H1 (cell line): ENCODE results near the gene PTPRE. TPM values are rescaled to one million over a fixed set of nuclear protein-coding genes. Genes with fewer than 3 reads are reported as not detected.

Experiments used
- CTCF ChIA-PET: fragments of 300-600 bp; sonication (Branson Sonifier 250); formaldehyde crosslinking; loops from one replicate; lab custom pipeline; 2021; ENCODE audit not compliant: partially characterized antibody; lab: Charles Lee
- POLR2A ChIA-PET: fragments of 300-600 bp; sonication (Branson Sonifier 250); formaldehyde crosslinking; loops from one replicate; lab custom pipeline; 2021; ENCODE audit warnings: inconsistent platforms; ENCODE audit not compliant: partially characterized antibody; lab: Charles Lee
- DNase-seq, 2 experiments: peaks; one replicate each; pipeline versions ENCODE4 v3.0.0 to v3.0.0-alpha.2; 2010 to 2022; ENCODE audit warnings: low spot score in 2 of 2, low read depth in 1 of 2, mixed read lengths in 1 of 2
- FAIRE-seq: peaks from 2 replicates; lab custom pipeline; 2011; peaks lifted over from hg19 to GRCh38; lab: Jason Lieb, UNC
- H2AFZ ChIP-seq: 2 replicates; pipeline ENCODE4 v1.8.1; 2012; ENCODE audit warnings: low read length, inconsistent platforms
- H2AK5ac ChIP-seq: 2 replicates; pipeline ENCODE4 v1.6.1; 2013; ENCODE audit warnings: low read depth, low read length
- H2BK120ac ChIP-seq: replicated peaks from 2 replicates; pipeline ENCODE3; 2013; ENCODE audit warnings: low read depth, low read length, inconsistent platforms
- H2BK12ac ChIP-seq: 2 replicates; pipeline ENCODE4 v1.6.1; 2013; ENCODE audit warnings: low read depth, low read length
- H2BK15ac ChIP-seq: 2 replicates; pipeline ENCODE4 v1.6.1; 2013; ENCODE audit warnings: low read length
- H2BK20ac ChIP-seq: 2 replicates; pipeline ENCODE4 v1.6.1; 2013; ENCODE audit warnings: low read length
- H2BK5ac ChIP-seq: 2 replicates; pipeline ENCODE4 v1.6.1; 2013; ENCODE audit warnings: low read depth, low read length
- H3K14ac ChIP-seq: 2 replicates; pipeline ENCODE4 v1.6.1; 2013; ENCODE audit warnings: inconsistent platforms; ENCODE audit not compliant: insufficient read length
- H3K18ac ChIP-seq: 2 replicates; pipeline ENCODE4 v1.6.1; 2013; ENCODE audit warnings: low read length; ENCODE audit errors: extremely low read depth
- H3K23ac ChIP-seq: 2 replicates; pipeline ENCODE4 v1.6.1; 2013; ENCODE audit warnings: inconsistent platforms; ENCODE audit not compliant: insufficient read length
- H3K23me2 ChIP-seq: 2 replicates; pipeline ENCODE4 v1.6.1; 2013; ENCODE audit warnings: low read depth, low read length
- H3K27ac ChIP-seq: 2 replicates; pipeline ENCODE4 v1.6.1; 2011; ENCODE audit warnings: low read depth, low read length, inconsistent platforms
- H3K27me3 ChIP-seq, 4 experiments: replicated peaks in 1 of 4; 1 replicate in 1 of 4; 2 replicates in 3 of 4; pipeline versions ENCODE4 v1.6.1 to v1.8.1; 2011 to 2013; ENCODE audit warnings: low read length in 3 of 4, mild to moderate bottlenecking in 3 of 4, inconsistent platforms in 2 of 4, mixed read lengths in 2 of 4, moderate library complexity in 1 of 4; ENCODE audit not compliant: control insufficient read depth in 3 of 4, insufficient read depth in 3 of 4; ENCODE audit errors: extremely low read depth in 1 of 4
- H3K36me3 ChIP-seq, 4 experiments: 2 replicates each; pipeline versions ENCODE4 v1.6.1 to v1.8.1; 2011 to 2013; ENCODE audit warnings: mild to moderate bottlenecking in 4 of 4, low read length in 3 of 4, moderate library complexity in 2 of 4, control low read depth in 1 of 4, inconsistent platforms in 1 of 4; ENCODE audit not compliant: insufficient read depth in 4 of 4, control insufficient read depth in 2 of 4
- H3K4ac ChIP-seq: replicated peaks from 2 replicates; pipeline ENCODE3; 2013; ENCODE audit warnings: low read length, low read depth, mixed read lengths, inconsistent platforms; ENCODE audit not compliant: insufficient read length
- H3K4me1 ChIP-seq, 4 experiments: replicated peaks in 1 of 4; 1 replicate in 1 of 4; 2 replicates in 3 of 4; pipeline versions ENCODE4 v1.6.1 to v1.8.1; 2011 to 2013; ENCODE audit warnings: low read length in 3 of 4, inconsistent platforms in 2 of 4, mixed read lengths in 1 of 4; ENCODE audit not compliant: insufficient read depth in 4 of 4, control insufficient read depth in 3 of 4
- H3K4me2 ChIP-seq, 2 experiments: 2 replicates each; pipeline versions ENCODE4 v1.6.1 to v1.8.1; 2011 to 2013; ENCODE audit warnings: low read depth in 2 of 2, low read length in 2 of 2, control low read depth in 1 of 2, inconsistent platforms in 1 of 2, mild to moderate bottlenecking in 1 of 2; ENCODE audit not compliant: insufficient read depth in 1 of 2
- H3K4me3 ChIP-seq, 4 experiments: fragments of 200-600, 300-600 bp in 1 of 4; sonication (generic), shearing (Covaris generic), sonication (Bioruptor Twin) in 1 of 4; 2 replicates each; pipeline versions ENCODE4 v1.5.1 to v1.8.1; 2011 to 2016; ENCODE audit warnings: low read length in 4 of 4, low read depth in 3 of 4, control low read depth in 2 of 4, inconsistent platforms in 2 of 4, mild to moderate bottlenecking in 2 of 4, mixed read lengths in 1 of 4, moderate library complexity in 1 of 4; ENCODE audit not compliant: insufficient read depth in 2 of 4; ENCODE audit errors: extremely low read depth in 1 of 4
- H3K56ac ChIP-seq: replicated peaks from 2 replicates; pipeline ENCODE3; 2013; ENCODE audit warnings: low read depth, mild to moderate bottlenecking, mixed read lengths, low read length, inconsistent platforms; ENCODE audit not compliant: insufficient read length
- H3K79me1 ChIP-seq: 2 replicates; pipeline ENCODE4 v1.6.1; 2013; ENCODE audit warnings: low read depth, low read length, control low read depth
- H3K79me2 ChIP-seq, 2 experiments: 2 replicates each; pipeline versions ENCODE4 v1.6.1 to v1.8.1; 2012 to 2013; ENCODE audit warnings: low read length in 2 of 2, mild to moderate bottlenecking in 2 of 2, inconsistent platforms in 1 of 2; ENCODE audit not compliant: insufficient read depth in 2 of 2, control insufficient read depth in 1 of 2
- H3K9ac ChIP-seq, 4 experiments: replicated peaks in 1 of 4; 1 replicate in 1 of 4; 2 replicates in 3 of 4; pipeline versions ENCODE4 v1.6.1 to v1.8.1; 2011 to 2013; ENCODE audit warnings: low read depth in 3 of 4, low read length in 3 of 4, control low read depth in 2 of 4, mild to moderate bottlenecking in 2 of 4, moderate library complexity in 2 of 4, inconsistent platforms in 1 of 4; ENCODE audit errors: extremely low read depth in 1 of 4
- H3K9me3 ChIP-seq, 2 experiments: 2 replicates each; pipeline versions ENCODE4 v1.6.1 to v1.8.1; 2012 to 2013; ENCODE audit warnings: mild to moderate bottlenecking in 2 of 2, moderate library complexity in 2 of 2, control low read depth in 1 of 2, inconsistent platforms in 1 of 2, low read depth in 1 of 2, low read length in 1 of 2, mixed read lengths in 1 of 2; ENCODE audit not compliant: insufficient read depth in 2 of 2
- H4K20me1 ChIP-seq, 2 experiments: replicated peaks in 1 of 2; 2 replicates each; pipeline versions ENCODE3 to v1.8.1; 2011 to 2013; ENCODE audit warnings: inconsistent platforms in 2 of 2, low read length in 2 of 2, mild to moderate bottlenecking in 1 of 2; ENCODE audit not compliant: insufficient read depth in 2 of 2, control insufficient read depth in 1 of 2
- H4K5ac ChIP-seq: 2 replicates; pipeline ENCODE4 v1.6.1; 2013; ENCODE audit warnings: low read length, low read depth, mixed read lengths, inconsistent platforms; ENCODE audit not compliant: insufficient read length
- H4K8ac ChIP-seq: 2 replicates; pipeline ENCODE4 v1.8.0; 2013; ENCODE audit warnings: mild to moderate bottlenecking, moderate library complexity, low read length, inconsistent platforms; ENCODE audit not compliant: insufficient read depth; ENCODE audit errors: extremely low read depth
- H4K91ac ChIP-seq: replicated peaks from 2 replicates; pipeline ENCODE3; 2013; ENCODE audit warnings: low read length, mixed read lengths, inconsistent platforms; ENCODE audit not compliant: insufficient read length
- FOSL1 ChIP-seq: IDR thresholded peaks from 2 replicates; pipeline ENCODE4 v1.6.1; 2011; ENCODE audit warnings: mild to moderate bottlenecking, low read depth, low read length, moderate library complexity; ENCODE audit not compliant: insufficient read depth
- WGBS, 2 experiments: shearing (Covaris generic) in 1 of 2; methylation state at CpG; one replicate each; pipeline versions ENCODE4 v1.1.6 to v1.1.7; 2013 to 2015; ENCODE audit warnings: low lambda C conversion rate in 2 of 2, mixed read lengths in 2 of 2, inconsistent platforms in 1 of 2, low coverage in 1 of 2, missing lambda C conversion rate in 1 of 2; ENCODE audit not compliant: insufficient replicate concordance in 2 of 2, insufficient coverage in 1 of 2, insufficient read length in 1 of 2; ENCODE audit errors: extremely low coverage in 1 of 2, missing lambda C conversion rate in 1 of 2; 5-methylcytosine and 5-hydroxymethylcytosine counted together
- polyA plus RNA-seq, 7 experiments: library from polyadenylated mRNA; depleted of rRNA in 3 of 7; stranded (reverse) in 5 of 7; unstranded in 2 of 7; fragments of >200 nt in 5 of 7; fragments of 200-250 nt in 2 of 7; gene quantifications; 1 replicate in 5 of 7; 2 replicates in 1 of 7; 4 replicates in 1 of 7; pipeline versions ENCODE4 v1.2.1 to v1.2.3, GENCODE V29; 2011 to 2013; ENCODE audit warnings: missing spikeins in 2 of 7, mixed read lengths in 2 of 7
- total RNA-seq: library from RNA; stranded (reverse); fragmentation: NEBNext Ultra II Directional; extraction: Animal tissue kit (Norgen Biotek cat#: 25700); gene quantifications from 2 replicates; pipeline ENCODE4 v1.2.1, GENCODE V29; 2021

Gene PTPRE
- total and polyA plus RNA-seq, 2 of the 8 experiments (the other 6 are each of a cell fraction or from before 2014, with no cell fraction given), result 0.33 to 0.54 TPM

DNA sequence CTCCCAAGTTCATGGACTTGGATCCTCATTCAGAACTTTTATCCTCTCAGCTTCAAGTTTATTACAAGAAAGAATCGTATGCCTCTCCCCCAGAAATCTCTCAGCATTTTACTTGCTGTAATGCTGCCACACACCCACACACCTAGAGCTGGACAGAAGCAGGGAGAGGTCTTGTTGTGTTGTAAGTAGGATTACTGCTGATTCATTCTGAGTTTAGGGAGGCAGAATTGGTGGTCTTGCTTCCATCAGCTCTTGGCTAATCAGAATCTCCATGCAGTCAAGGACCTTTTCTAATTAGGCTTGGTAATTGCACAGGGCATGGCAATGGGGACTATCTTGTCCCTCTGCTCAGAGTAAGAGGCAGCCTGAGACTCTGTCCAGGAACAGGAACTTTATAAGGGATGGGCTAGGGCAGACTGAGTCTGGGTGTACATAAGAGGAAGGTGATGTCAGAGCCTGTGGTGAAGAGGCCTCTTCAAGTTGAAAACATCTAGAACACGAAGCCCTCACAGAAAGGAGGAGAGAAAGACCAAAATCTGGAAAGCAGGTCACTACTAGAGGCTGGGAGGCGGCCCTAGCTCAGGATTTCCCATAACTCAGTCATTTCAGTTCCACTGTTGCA is 7.0 kb upstream of the PTPRE start:
- H3K36me3 ChIP-seq, result no peaks in the 10 kb centered on the region
- no peak overlapping the region for H2BK5ac ChIP-seq
- CTCF ChIA-PET, result interaction anchor here (0.7 to 2.3 kb wide), 6 partner anchors 8 to 136 kb away, joined by 3 to 8 read pairs (median 4); partner anchors contain the start of gene PTPRE
- no peak overlapping the region for H3K4me2 ChIP-seq
- H3K23ac ChIP-seq, result no peak overlapping the region
- no peaks in the 10 kb centered on the region for H3K79me1 ChIP-seq
- H4K8ac ChIP-seq, result no peak overlapping the region
- H3K79me2 ChIP-seq, result no peaks in the 10 kb centered on the region
- no peak overlapping the region for H2BK15ac ChIP-seq
- no peak overlapping the region for H2BK120ac ChIP-seq
- 90% methylated on average over 3 of the region's 3 CpGs; no CpG with 5 or more reads in 1 of the 2 experiments for WGBS, 2 experiments
- H2AK5ac ChIP-seq, result no peak overlapping the region
- H3K14ac ChIP-seq, result no peak overlapping the region
- H4K5ac ChIP-seq, result no peak overlapping the region
- H4K91ac ChIP-seq, result no peak overlapping the region
- no peak overlapping the region for H3K4me3 ChIP-seq
- FAIRE-seq, result no peak
- H2BK20ac ChIP-seq, result no peak overlapping the region
- no peak overlapping the region for H3K4ac ChIP-seq
- H3K27me3 ChIP-seq, result no peaks in the 10 kb centered on the region
- no peaks in the 10 kb centered on the region for H4K20me1 ChIP-seq
- POLR2A ChIA-PET, result no interaction called here
- no peak overlapping the region for H3K27ac ChIP-seq
- H3K4me1 ChIP-seq, result no peaks in the 10 kb centered on the region
- H3K18ac ChIP-seq, result no peak overlapping the region
- no peaks in the 10 kb centered on the region for H3K9me3 ChIP-seq
- H3K56ac ChIP-seq, result no peak overlapping the region
- H2BK12ac ChIP-seq, result no peak overlapping the region
- H2AFZ ChIP-seq, result no peak overlapping the region
- no peak for DNase-seq
- no peak overlapping the region for H3K9ac ChIP-seq
- H3K23me2 ChIP-seq, result no peaks in the 10 kb centered on the region
- TF ChIP-seq FOSL1, result no peak
